ENCODE measurements around the gene RTP5.

Gene RTP5

GRCh38 chr2:241843321-241844065 is 26.0 kb upstream of the RTP5 start:
- in situ Hi-C loops (cut with MboI; ENCODE audit: low sequenced_read_pairs) = no loop called here

- in situ Hi-C loops (cut with MboI; ENCODE audit: low sequenced_read_pairs) = no loop called here
These were observed 25.3 kb upstream of the RTP5 start for GRCh38 chr2:241844066-241844728.

- in situ Hi-C loops (cut with MboI; ENCODE audit: low sequenced_read_pairs) = no loop called here
These were observed 24.5 kb upstream of the RTP5 start for GRCh38 chr2:241844831-241845578.

- in situ Hi-C loops (cut with MboI; ENCODE audit: low sequenced_read_pairs) = no loop called here
These were observed 23.1 kb upstream of the RTP5 start for GRCh38 chr2:241846406-241846805.

- in situ Hi-C loops (cut with MboI; ENCODE audit: low sequenced_read_pairs) = no loop called here
These were observed 20.5 kb upstream of the RTP5 start for GRCh38 chr2:241848761-241849615.

- in situ Hi-C loops (cut with MboI; ENCODE audit: low sequenced_read_pairs) = no loop called here
These were observed 19.6 kb upstream of the RTP5 start for GRCh38 chr2:241849616-241850543.

- in situ Hi-C loops (cut with MboI; ENCODE audit: low sequenced_read_pairs) = no loop called here
These were observed 18.8 kb upstream of the RTP5 start for GRCh38 chr2:241850544-241851324.

GRCh38 chr2:241851325-241852115 is 18.0 kb upstream of the RTP5 start:
- in situ Hi-C loops (cut with MboI; ENCODE audit: low sequenced_read_pairs) = no loop called here

- in situ Hi-C loops (cut with MboI; ENCODE audit: low sequenced_read_pairs) = no loop called here
These were observed 17.2 kb upstream of the RTP5 start for GRCh38 chr2:241852116-241852980.

GRCh38 chr2:241852981-241853631 is 16.4 kb upstream of the RTP5 start:
- in situ Hi-C loops (cut with MboI; ENCODE audit: low sequenced_read_pairs) = no loop called here

- in situ Hi-C loops (cut with MboI; ENCODE audit: low sequenced_read_pairs) = no loop called here
These were observed 15.7 kb upstream of the RTP5 start for GRCh38 chr2:241853651-241854341.

GRCh38 chr2:241854342-241855244 is 14.9 kb upstream of the RTP5 start:
- in situ Hi-C loops (cut with MboI; ENCODE audit: low sequenced_read_pairs) = no loop called here

GRCh38 chr2:241855245-241855887 is 14.2 kb upstream of the RTP5 start:
- in situ Hi-C loops (cut with MboI; ENCODE audit: low sequenced_read_pairs) = no loop called here

- in situ Hi-C loops (cut with MboI; ENCODE audit: low sequenced_read_pairs) = no loop called here
These were observed 13.6 kb upstream of the RTP5 start for GRCh38 chr2:241855888-241856422.
